ENCODE results near the gene TRPV3.

Gene TRPV3

GRCh38 chr17:3551189-3551588, 6.4 kb downstream of the TRPV3 start:
- DNase-seq, result no peak
- Histone ChIP-seq H2BK120ac (ENCODE audit: insufficient read depth, low read length, poor library complexity) (no peak overlapping the region), H3K4me1 (ENCODE audit: control insufficient read depth in 1 of 2, insufficient read depth in 2 of 2, low read length in 2 of 2) (no peaks in the 10 kb centered on the region), H4K91ac (ENCODE audit: low read depth, low read length) (no peak overlapping the region), H3K36me3 (ENCODE audit: control insufficient read depth in 1 of 2, insufficient read depth in 2 of 2, low read length in 2 of 2) (no peaks in the 10 kb centered on the region), H3K9me3 (ENCODE audit: insufficient read depth, low read depth, low read length) (peaks cover 3% of the 10 kb centered on the region), H2BK5ac (ENCODE audit: low read depth, low read length, poor library complexity) (no peak overlapping the region), H3K9ac (ENCODE audit: low read length) (no peak overlapping the region), H3K18ac (ENCODE audit: low read length) (no peak overlapping the region), H2AFZ (ENCODE audit: insufficient read depth, low read length, poor library complexity) (no peak overlapping the region), H4K12ac (ENCODE audit: low read depth, low read length) (no peak overlapping the region), H3K4me3 (ENCODE audit: low read depth, low read length) (no peak overlapping the region), H3K27ac (ENCODE audit: low read depth, low read length) (no peak overlapping the region), H3K4me2 (ENCODE audit: low read length) (no peak overlapping the region), H3K14ac (ENCODE audit: low read length) (no peak overlapping the region), H3K79me1 (ENCODE audit: low read length) (no peaks in the 10 kb centered on the region), H3K4ac (ENCODE audit: low read depth, low read length) (no peak overlapping the region), H4K8ac (ENCODE audit: low read depth, low read length) (no peak overlapping the region), H3K27me3 (ENCODE audit: insufficient read depth, low read length) (no peaks in the 10 kb centered on the region), H3K79me2 (ENCODE audit: control insufficient read depth, insufficient read depth, low read length, poor library complexity) (no peaks in the 10 kb centered on the region), H2AK5ac (ENCODE audit: low read length) (no peak overlapping the region), H2BK12ac (ENCODE audit: low read length) (no peak overlapping the region), H3K23ac (ENCODE audit: low read length) (peak overlapping the region; percentile 47)
- no CpG with 5 or more reads among the region's 6 CpGs for WGBS (ENCODE audit: extremely low coverage, insufficient coverage, insufficient read length)

GRCh38 chr17:3549610-3550162, 7.9 kb downstream of the TRPV3 start:
- H3K4me3 ChIP-seq (ENCODE audit: low read depth, low read length), result no peak overlapping the region
- no peak overlapping the region for H3K4ac ChIP-seq (ENCODE audit: low read depth, low read length)
- no peak overlapping the region for H2AK5ac ChIP-seq (ENCODE audit: low read length)
- H4K91ac ChIP-seq (ENCODE audit: low read depth, low read length), result no peak overlapping the region
- H3K23ac ChIP-seq (ENCODE audit: low read length), result no peak overlapping the region
- no peak overlapping the region for H4K12ac ChIP-seq (ENCODE audit: low read depth, low read length)
- no peak overlapping the region for H4K8ac ChIP-seq (ENCODE audit: low read depth, low read length)
- no peak overlapping the region for H2AFZ ChIP-seq (ENCODE audit: insufficient read depth, low read length, poor library complexity)
- WGBS (ENCODE audit: extremely low coverage, insufficient coverage, insufficient read length), result 100% methylated on average over 2 of the region's 2 CpGs
- H2BK5ac ChIP-seq (ENCODE audit: low read depth, low read length, poor library complexity), result no peak overlapping the region
- no peak overlapping the region for H3K14ac ChIP-seq (ENCODE audit: low read length)
- no peaks in the 10 kb centered on the region for H3K4me1 ChIP-seq (ENCODE audit: control insufficient read depth in 1 of 2, insufficient read depth in 2 of 2, low read length in 2 of 2)
- no peak overlapping the region for H2BK120ac ChIP-seq (ENCODE audit: insufficient read depth, low read length, poor library complexity)
- no peak overlapping the region for H3K9ac ChIP-seq (ENCODE audit: low read length)
- H3K9me3 ChIP-seq (ENCODE audit: insufficient read depth, low read depth, low read length), result peaks cover 3% of the 10 kb centered on the region
- no peak overlapping the region for H3K27ac ChIP-seq (ENCODE audit: low read depth, low read length)
- no peak for DNase-seq
- no peak overlapping the region for H2BK12ac ChIP-seq (ENCODE audit: low read length)
- H3K18ac ChIP-seq (ENCODE audit: low read length), result no peak overlapping the region
- no peak overlapping the region for H3K4me2 ChIP-seq (ENCODE audit: low read length)
- H3K79me1 ChIP-seq (ENCODE audit: low read length), result no peaks in the 10 kb centered on the region
- H3K27me3 ChIP-seq (ENCODE audit: insufficient read depth, low read length), result no peaks in the 10 kb centered on the region
- no peaks in the 10 kb centered on the region for H3K79me2 ChIP-seq (ENCODE audit: control insufficient read depth, insufficient read depth, low read length, poor library complexity)
- H3K36me3 ChIP-seq (ENCODE audit: control insufficient read depth in 1 of 2, insufficient read depth in 2 of 2, low read length in 2 of 2), result no peaks in the 10 kb centered on the region

GRCh38 chr17:3547628-3548027, 10.0 kb downstream of the TRPV3 start:
- H3K4me2 ChIP-seq (ENCODE audit: low read length), result no peak overlapping the region
- no peak overlapping the region for H3K14ac ChIP-seq (ENCODE audit: low read length)
- no peak overlapping the region for H3K27ac ChIP-seq (ENCODE audit: low read depth, low read length)
- H2AK5ac ChIP-seq (ENCODE audit: low read length), result no peak overlapping the region
- H3K23ac ChIP-seq (ENCODE audit: low read length), result no peak overlapping the region
- H3K36me3 ChIP-seq (ENCODE audit: control insufficient read depth in 1 of 2, insufficient read depth in 2 of 2, low read length in 2 of 2), result no peaks in the 10 kb centered on the region
- H3K4me3 ChIP-seq (ENCODE audit: low read depth, low read length), result no peak overlapping the region
- H3K27me3 ChIP-seq (ENCODE audit: insufficient read depth, low read length), result no peaks in the 10 kb centered on the region
- peaks cover 3% of the 10 kb centered on the region for H3K9me3 ChIP-seq (ENCODE audit: insufficient read depth, low read depth, low read length)
- no peak overlapping the region for H4K8ac ChIP-seq (ENCODE audit: low read depth, low read length)
- H3K4ac ChIP-seq (ENCODE audit: low read depth, low read length), result no peak overlapping the region
- no peaks in the 10 kb centered on the region for H3K79me1 ChIP-seq (ENCODE audit: low read length)
- no peak overlapping the region for H2BK12ac ChIP-seq (ENCODE audit: low read length)
- no peaks in the 10 kb centered on the region for H3K4me1 ChIP-seq (ENCODE audit: control insufficient read depth in 1 of 2, insufficient read depth in 2 of 2, low read length in 2 of 2)
- H2AFZ ChIP-seq (ENCODE audit: insufficient read depth, low read length, poor library complexity), result no peak overlapping the region
- H2BK5ac ChIP-seq (ENCODE audit: low read depth, low read length, poor library complexity), result no peak overlapping the region
- H3K18ac ChIP-seq (ENCODE audit: low read length), result no peak overlapping the region
- no peak for DNase-seq
- no CpG with 5 or more reads among the region's 11 CpGs for WGBS (ENCODE audit: extremely low coverage, insufficient coverage, insufficient read length)
- no peak overlapping the region for H4K91ac ChIP-seq (ENCODE audit: low read depth, low read length)
- H2BK120ac ChIP-seq (ENCODE audit: insufficient read depth, low read length, poor library complexity), result no peak overlapping the region
- H3K9ac ChIP-seq (ENCODE audit: low read length), result peak overlapping the region; percentile 16
- H4K12ac ChIP-seq (ENCODE audit: low read depth, low read length), result no peak overlapping the region
- H3K79me2 ChIP-seq (ENCODE audit: control insufficient read depth, insufficient read depth, low read length, poor library complexity), result no peaks in the 10 kb centered on the region

GRCh38 chr17:3546997-3547396, 10.6 kb downstream of the TRPV3 start:
- no CpG with 5 or more reads among the region's 8 CpGs for WGBS (ENCODE audit: extremely low coverage, insufficient coverage, insufficient read length)
- Histone ChIP-seq H3K79me2 (ENCODE audit: control insufficient read depth, insufficient read depth, low read length, poor library complexity) (no peaks in the 10 kb centered on the region), H3K27ac (ENCODE audit: low read depth, low read length) (no peak overlapping the region), H3K9ac (ENCODE audit: low read length) (no peak overlapping the region), H2BK12ac (ENCODE audit: low read length) (no peak overlapping the region), H3K18ac (ENCODE audit: low read length) (no peak overlapping the region), H3K4me1 (ENCODE audit: control insufficient read depth in 1 of 2, insufficient read depth in 2 of 2, low read length in 2 of 2) (no peaks in the 10 kb centered on the region), H3K79me1 (ENCODE audit: low read length) (no peaks in the 10 kb centered on the region), H3K4me2 (ENCODE audit: low read length) (no peak overlapping the region), H4K91ac (ENCODE audit: low read depth, low read length) (no peak overlapping the region), H3K36me3 (ENCODE audit: control insufficient read depth in 1 of 2, insufficient read depth in 2 of 2, low read length in 2 of 2) (no peaks in the 10 kb centered on the region), H3K27me3 (ENCODE audit: insufficient read depth, low read length) (no peaks in the 10 kb centered on the region), H3K9me3 (ENCODE audit: insufficient read depth, low read depth, low read length) (peaks cover 3% of the 10 kb centered on the region), H3K14ac (ENCODE audit: low read length) (no peak overlapping the region), H3K4ac (ENCODE audit: low read depth, low read length) (no peak overlapping the region), H2BK120ac (ENCODE audit: insufficient read depth, low read length, poor library complexity) (no peak overlapping the region), H4K12ac (ENCODE audit: low read depth, low read length) (no peak overlapping the region), H3K23ac (ENCODE audit: low read length) (no peak overlapping the region), H2BK5ac (ENCODE audit: low read depth, low read length, poor library complexity) (no peak overlapping the region), H4K8ac (ENCODE audit: low read depth, low read length) (no peak overlapping the region), H2AFZ (ENCODE audit: insufficient read depth, low read length, poor library complexity) (no peak overlapping the region), H2AK5ac (ENCODE audit: low read length) (no peak overlapping the region), H3K4me3 (ENCODE audit: low read depth, low read length) (no peak overlapping the region)
- no peak for DNase-seq

Measured in trophoblast cell (in vitro differentiated cells and primary cell).